Measurements from ENCODE around the gene TMEM117. TPM values are rescaled to one million over a fixed set of nuclear protein-coding genes. Genes with fewer than 3 reads are reported as not detected.

Gene TMEM117
- total and polyA plus RNA-seq, 4 donors: 1.6 to 10.6 (median 5.1) TPM

DNA sequence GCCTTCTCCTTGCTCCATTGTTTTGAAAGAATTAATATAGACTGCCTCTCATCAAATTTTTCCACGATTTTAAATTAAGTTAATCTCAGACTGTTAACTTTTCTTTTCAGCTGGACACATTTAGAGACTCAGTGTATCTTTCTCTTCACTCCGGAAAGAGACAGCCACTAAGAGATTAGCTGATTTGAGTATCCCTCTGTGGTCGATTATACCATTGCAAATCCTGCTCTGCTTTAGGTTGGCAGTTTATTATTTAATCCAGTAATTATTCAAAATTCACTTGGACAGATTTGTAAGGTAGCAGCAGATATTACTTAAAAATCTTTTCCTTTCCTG lies 29.2 kb upstream of the TMEM117 start:
- Histone ChIP-seq H3K27me3 (ENCODE audit: control insufficient read depth in 1 of 2, insufficient read depth in 2 of 2, low read length in 1 of 2) (no peaks in the 10 kb centered on the region), H3K9me3 (ENCODE audit: control insufficient read depth, low read length) (no peaks in the 10 kb centered on the region), H3K36me3 (ENCODE audit: control insufficient read depth in 1 of 2, insufficient read depth in 2 of 2, low read length in 1 of 2) (no peaks in the 10 kb centered on the region), H3K4me1 (ENCODE audit: control insufficient read depth in 1 of 2, insufficient read depth in 2 of 2, low read length in 2 of 2) (no peaks in the 10 kb centered on the region), H3K4me3 (ENCODE audit: low read length in 2 of 2) (peak overlapping the region; percentile 84 to 89), H3K27ac (ENCODE audit: low read depth in 1 of 2, low read length in 2 of 2) (peak overlapping the region in 1 of 2 donors; percentile 12)
- no peak for ATAC-seq (ENCODE audit: low FRiP score)
- no peak for DNase-seq
- 2 to 3% methylated on average over 3 of the region's 3 CpGs for WGBS, 2 donors
- intact Hi-C loops (cut with DNase I): loop anchor here (1.0 to 10.0 kb wide), 3 partner anchors 30 to 78 kb away; partner anchors contain the start of gene TMEM117 (in 1 of the 2)

DNA sequence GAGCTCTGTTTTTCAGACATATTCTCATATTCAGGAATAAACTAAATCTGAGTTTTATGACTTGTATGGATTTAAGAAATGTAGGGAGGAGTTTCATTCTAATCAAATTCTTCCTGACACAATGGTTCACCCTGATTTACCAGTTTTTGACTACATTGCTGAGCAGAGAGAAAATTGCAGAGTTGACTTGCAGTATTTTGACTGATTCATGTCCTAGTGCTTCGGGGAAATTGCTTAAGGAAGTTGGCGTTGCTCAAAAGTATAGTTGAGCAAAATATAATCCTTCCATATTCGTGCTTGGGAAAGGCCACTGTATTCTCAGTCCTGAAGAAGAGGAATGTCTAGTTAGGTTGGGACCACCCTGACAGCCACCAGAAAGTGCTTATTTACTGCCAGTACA lies 28.5 kb upstream of the TMEM117 start:
- DNase-seq: no peak
- 70 to 73% methylated on average over 3 of the region's 3 CpGs for WGBS, 2 donors
- H3K4me1 ChIP-seq (ENCODE audit: control insufficient read depth in 1 of 2, insufficient read depth in 2 of 2, low read length in 2 of 2): no peaks in the 10 kb centered on the region
- no peaks in the 10 kb centered on the region for H3K27me3 ChIP-seq (ENCODE audit: control insufficient read depth in 1 of 2, insufficient read depth in 2 of 2, low read length in 1 of 2)
- ATAC-seq (ENCODE audit: low FRiP score): no peak
- no peak overlapping the region for H3K27ac ChIP-seq (ENCODE audit: low read depth in 1 of 2, low read length in 2 of 2)
- no peak overlapping the region for H3K4me3 ChIP-seq (ENCODE audit: low read length in 2 of 2)
- H3K36me3 ChIP-seq (ENCODE audit: control insufficient read depth in 1 of 2, insufficient read depth in 2 of 2, low read length in 1 of 2): no peaks in the 10 kb centered on the region
- intact Hi-C loops (cut with DNase I): loop anchor here in 1 of 2 donors (5.0 to 10.0 kb wide), 2 partner anchors 45 to 77 kb away; no protein-coding TSS in a partner anchor
- H3K9me3 ChIP-seq (ENCODE audit: control insufficient read depth, low read length): no peaks in the 10 kb centered on the region

DNA sequence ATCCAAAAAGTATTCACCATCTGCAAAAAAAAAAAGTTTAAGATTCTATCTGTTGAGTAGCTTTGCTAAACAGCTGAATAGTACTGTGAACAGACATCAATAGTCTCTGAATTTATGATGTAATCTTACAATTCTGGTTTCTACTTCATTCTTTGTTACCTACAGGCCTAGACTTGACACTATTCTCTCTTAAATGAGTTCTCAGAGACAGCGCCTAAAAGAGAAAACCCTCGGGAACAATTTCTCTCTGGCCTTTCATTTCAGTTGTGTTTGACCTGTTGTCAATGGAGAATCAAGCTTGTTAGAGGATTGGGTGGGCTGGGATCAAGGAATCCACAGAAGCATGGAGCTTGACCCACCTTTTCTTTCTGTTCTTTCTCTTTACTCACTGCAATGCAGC lies 23.8 kb upstream of the TMEM117 start:
- no peak overlapping the region for H3K4me3 ChIP-seq (ENCODE audit: low read length in 2 of 2)
- H3K36me3 ChIP-seq (ENCODE audit: control insufficient read depth in 1 of 2, insufficient read depth in 2 of 2, low read length in 1 of 2): no peaks in the 10 kb centered on the region
- DNase-seq: no peak
- peaks cover 0 to 3% of the 10 kb centered on the region in 2 donors for H3K27me3 ChIP-seq (ENCODE audit: control insufficient read depth in 1 of 2, insufficient read depth in 2 of 2, low read length in 1 of 2)
- ATAC-seq (ENCODE audit: low FRiP score): no peak
- H3K4me1 ChIP-seq (ENCODE audit: control insufficient read depth in 1 of 2, insufficient read depth in 2 of 2, low read length in 2 of 2): no peaks in the 10 kb centered on the region
- no peaks in the 10 kb centered on the region for H3K9me3 ChIP-seq (ENCODE audit: control insufficient read depth, low read length)
- intact Hi-C loops (cut with DNase I): no loop called here
- no peak overlapping the region for H3K27ac ChIP-seq (ENCODE audit: low read depth in 1 of 2, low read length in 2 of 2)
- 86 to 88% methylated on average over 2 of the region's 2 CpGs for WGBS, 2 donors

DNA sequence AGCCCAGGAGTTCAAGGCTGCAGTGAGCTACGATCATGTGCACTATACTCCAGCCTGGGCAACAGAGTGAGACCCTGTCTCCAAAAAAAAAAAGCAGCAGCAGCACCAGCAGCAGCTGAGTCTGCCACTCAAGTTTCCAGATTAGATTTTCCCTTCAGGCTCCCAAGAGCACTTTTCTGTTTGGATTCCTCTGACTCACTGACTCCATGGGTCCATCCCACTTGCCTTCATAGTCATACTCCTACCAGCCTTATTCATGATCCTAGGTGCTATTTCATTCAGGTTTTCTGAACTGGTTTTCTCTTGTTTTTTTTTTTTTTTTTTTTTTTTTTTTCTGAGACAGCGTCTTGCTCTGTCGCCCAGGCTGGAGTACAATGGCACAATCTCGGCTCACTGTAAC lies 23.0 kb upstream of the TMEM117 start:
- no peak for DNase-seq
- no peaks in the 10 kb centered on the region for H3K4me1 ChIP-seq (ENCODE audit: control insufficient read depth in 1 of 2, insufficient read depth in 2 of 2, low read length in 2 of 2)
- no peaks in the 10 kb centered on the region for H3K36me3 ChIP-seq (ENCODE audit: control insufficient read depth in 1 of 2, insufficient read depth in 2 of 2, low read length in 1 of 2)
- no peak overlapping the region for H3K27ac ChIP-seq (ENCODE audit: low read depth in 1 of 2, low read length in 2 of 2)
- 92 to 94% methylated on average over 4 of the region's 4 CpGs for WGBS, 2 donors
- intact Hi-C loops (cut with DNase I): no loop called here
- H3K9me3 ChIP-seq (ENCODE audit: control insufficient read depth, low read length): no peaks in the 10 kb centered on the region
- peaks cover 0 to 3% of the 10 kb centered on the region in 2 donors for H3K27me3 ChIP-seq (ENCODE audit: control insufficient read depth in 1 of 2, insufficient read depth in 2 of 2, low read length in 1 of 2)
- no peak for ATAC-seq (ENCODE audit: low FRiP score)
- H3K4me3 ChIP-seq (ENCODE audit: low read length in 2 of 2): no peak overlapping the region

DNA sequence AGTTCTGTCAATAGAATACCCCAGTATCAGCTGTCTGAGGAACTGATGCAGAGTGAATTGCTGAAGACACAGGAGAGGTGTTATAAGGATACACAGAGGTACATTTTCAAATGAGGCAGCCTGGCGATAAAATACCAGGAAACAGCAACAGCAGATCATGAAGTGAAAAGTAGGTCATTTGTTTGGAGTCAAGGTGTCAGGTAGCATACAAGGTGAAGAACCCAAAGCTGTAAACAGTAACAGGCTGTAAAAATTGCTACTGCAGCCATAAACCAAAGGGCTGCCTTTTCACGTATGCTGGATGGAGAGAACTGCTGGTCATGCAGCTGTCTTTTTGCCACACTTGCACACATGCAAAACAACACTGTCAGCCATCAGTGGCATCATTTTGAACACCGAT lies 20.5 kb upstream of the TMEM117 start:
- 56 to 59% methylated on average over 3 of the region's 3 CpGs for WGBS, 2 donors
- DNase-seq (no peak), ATAC-seq (ENCODE audit: low FRiP score) (no peak)
- Histone ChIP-seq H3K27me3 (ENCODE audit: control insufficient read depth in 1 of 2, insufficient read depth in 2 of 2, low read length in 1 of 2) (peaks cover 0 to 3% of the 10 kb centered on the region in 2 donors), H3K9me3 (ENCODE audit: control insufficient read depth, low read length) (no peaks in the 10 kb centered on the region), H3K4me3 (ENCODE audit: low read length in 2 of 2) (no peak overlapping the region), H3K27ac (ENCODE audit: low read depth in 1 of 2, low read length in 2 of 2) (no peak overlapping the region), H3K4me1 (ENCODE audit: control insufficient read depth in 1 of 2, insufficient read depth in 2 of 2, low read length in 2 of 2) (no peaks in the 10 kb centered on the region), H3K36me3 (ENCODE audit: control insufficient read depth in 1 of 2, insufficient read depth in 2 of 2, low read length in 1 of 2) (no peaks in the 10 kb centered on the region)
- intact Hi-C loops (cut with DNase I): no loop called here

DNA sequence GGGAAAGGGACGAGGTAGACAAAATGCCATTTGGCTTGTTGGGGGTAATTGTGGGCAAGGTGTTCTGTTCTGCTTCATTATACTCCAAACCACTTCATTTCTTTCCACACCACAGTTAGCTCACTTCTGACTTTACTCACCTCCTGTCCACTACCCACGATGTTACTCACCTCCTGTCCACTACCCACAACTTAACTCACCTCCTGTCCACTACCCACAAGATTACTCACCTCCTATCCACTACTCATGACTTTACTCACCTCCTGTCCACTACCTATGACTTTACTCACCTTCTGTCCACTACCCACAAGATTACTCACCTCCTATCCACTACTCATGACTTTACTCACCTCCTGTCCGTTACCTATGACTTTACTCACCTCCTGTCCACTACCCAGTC lies 19.7 kb upstream of the TMEM117 start:
- WGBS, 2 donors: 72 to 73% methylated on average over 3 of the region's 3 CpGs
- intact Hi-C loops (cut with DNase I): no loop called here
- no peaks in the 10 kb centered on the region for H3K36me3 ChIP-seq (ENCODE audit: control insufficient read depth in 1 of 2, insufficient read depth in 2 of 2, low read length in 1 of 2)
- DNase-seq: no peak
- H3K4me1 ChIP-seq (ENCODE audit: control insufficient read depth in 1 of 2, insufficient read depth in 2 of 2, low read length in 2 of 2): no peaks in the 10 kb centered on the region
- no peak overlapping the region for H3K4me3 ChIP-seq (ENCODE audit: low read length in 2 of 2)
- ATAC-seq (ENCODE audit: low FRiP score): no peak
- H3K27me3 ChIP-seq (ENCODE audit: control insufficient read depth in 1 of 2, insufficient read depth in 2 of 2, low read length in 1 of 2): peaks cover 0 to 3% of the 10 kb centered on the region in 2 donors
- H3K27ac ChIP-seq (ENCODE audit: low read depth in 1 of 2, low read length in 2 of 2): no peak overlapping the region
- H3K9me3 ChIP-seq (ENCODE audit: control insufficient read depth, low read length): no peaks in the 10 kb centered on the region

DNA sequence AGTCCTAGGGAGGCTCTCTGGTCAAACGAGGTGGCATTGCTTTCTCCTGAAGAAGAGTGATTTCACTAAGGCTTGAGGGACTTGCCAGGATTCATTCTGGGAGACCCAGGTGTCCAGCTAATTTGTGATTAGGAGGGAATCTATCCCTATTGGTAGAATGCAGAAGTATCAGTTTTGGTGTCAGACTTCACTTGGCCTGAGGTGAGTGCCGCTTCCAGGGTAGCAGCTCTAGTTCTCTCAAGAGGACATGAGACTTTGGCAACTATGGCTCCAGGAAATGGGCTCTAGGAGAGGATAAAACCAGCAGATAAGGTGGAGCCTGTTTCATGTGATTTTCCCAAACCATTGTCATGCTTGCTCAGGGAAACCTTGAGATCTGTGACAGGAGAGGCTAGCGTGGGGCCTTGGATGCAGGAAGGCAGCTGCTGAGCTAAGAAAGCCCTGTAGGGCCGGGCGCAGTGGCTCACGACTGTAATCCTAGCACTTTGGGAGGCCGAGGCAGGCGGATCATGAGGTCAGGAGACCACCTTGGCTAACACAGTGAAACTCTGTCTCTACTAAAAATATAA lies 11.6 kb upstream of the TMEM117 start:
- Histone ChIP-seq H3K36me3 (ENCODE audit: control insufficient read depth in 1 of 2, insufficient read depth in 2 of 2, low read length in 1 of 2) (no peaks in the 10 kb centered on the region), H3K9me3 (ENCODE audit: control insufficient read depth, low read length) (no peaks in the 10 kb centered on the region), H3K27ac (ENCODE audit: low read depth in 1 of 2, low read length in 2 of 2) (no peak overlapping the region), H3K27me3 (ENCODE audit: control insufficient read depth in 1 of 2, insufficient read depth in 2 of 2, low read length in 1 of 2) (no peaks in the 10 kb centered on the region), H3K4me1 (ENCODE audit: control insufficient read depth in 1 of 2, insufficient read depth in 2 of 2, low read length in 2 of 2) (no peaks in the 10 kb centered on the region), H3K4me3 (ENCODE audit: low read length in 2 of 2) (no peak overlapping the region)
- intact Hi-C loops (cut with DNase I): no loop called here
- no peak for ATAC-seq (ENCODE audit: low FRiP score)
- 90 to 91% methylated on average over 8 of the region's 8 CpGs for WGBS, 2 donors
- DNase-seq: no peak

DNA sequence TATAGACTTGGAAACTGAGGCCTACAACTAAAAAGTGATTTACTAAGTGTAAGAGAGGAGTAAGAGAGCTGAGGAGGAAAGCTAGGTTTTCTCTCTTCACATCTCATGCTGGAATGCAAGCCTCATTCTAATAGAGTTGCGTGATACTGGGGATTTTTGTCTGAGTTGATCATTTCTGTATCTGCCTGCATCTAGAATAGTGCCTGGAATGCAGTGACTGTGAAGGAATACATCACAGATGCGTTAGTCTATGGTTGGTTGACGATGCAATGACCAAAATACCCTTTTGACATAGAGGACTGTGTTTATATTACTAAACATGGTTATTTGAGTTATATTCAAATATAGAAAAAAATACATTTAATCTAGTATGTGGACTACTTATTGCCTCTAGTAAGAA lies 9.2 kb upstream of the TMEM117 start:
- Histone ChIP-seq H3K4me3 (ENCODE audit: low read length in 2 of 2) (no peak overlapping the region), H3K27ac (ENCODE audit: low read depth in 1 of 2, low read length in 2 of 2) (no peak overlapping the region), H3K27me3 (ENCODE audit: control insufficient read depth in 1 of 2, insufficient read depth in 2 of 2, low read length in 1 of 2) (no peaks in the 10 kb centered on the region), H3K9me3 (ENCODE audit: control insufficient read depth, low read length) (no peaks in the 10 kb centered on the region), H3K36me3 (ENCODE audit: control insufficient read depth in 1 of 2, insufficient read depth in 2 of 2, low read length in 1 of 2) (no peaks in the 10 kb centered on the region), H3K4me1 (ENCODE audit: control insufficient read depth in 1 of 2, insufficient read depth in 2 of 2, low read length in 2 of 2) (no peaks in the 10 kb centered on the region)
- intact Hi-C loops (cut with DNase I): no loop called here
- no peak for ATAC-seq (ENCODE audit: low FRiP score)
- 77 to 80% methylated on average over 3 of the region's 3 CpGs for WGBS, 2 donors
- no peak for DNase-seq

DNA sequence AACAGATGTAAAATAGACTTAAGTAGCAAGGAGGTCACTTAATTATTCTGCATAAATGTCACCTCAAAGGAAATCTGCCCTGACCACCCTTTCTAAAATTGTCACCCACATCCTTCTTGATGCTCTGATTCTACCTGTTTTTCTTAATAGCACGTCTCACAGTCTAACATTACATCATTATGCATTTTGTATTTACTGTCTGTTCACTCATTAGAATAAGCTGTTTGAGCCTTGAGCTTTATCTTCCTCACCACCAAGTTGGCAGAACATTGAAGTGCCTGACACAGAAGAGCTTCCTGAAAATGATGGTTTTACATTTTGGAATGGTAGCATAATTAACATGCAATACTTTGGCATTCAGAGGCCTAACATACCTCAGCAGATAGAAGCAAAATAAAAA lies 8.8 kb upstream of the TMEM117 start:
- no peaks in the 10 kb centered on the region for H3K9me3 ChIP-seq (ENCODE audit: control insufficient read depth, low read length)
- 90% methylated on average over 1 of the region's 1 CpG for WGBS, 2 donors
- no peak for DNase-seq
- no peaks in the 10 kb centered on the region for H3K4me1 ChIP-seq (ENCODE audit: control insufficient read depth in 1 of 2, insufficient read depth in 2 of 2, low read length in 2 of 2)
- H3K27ac ChIP-seq (ENCODE audit: low read depth in 1 of 2, low read length in 2 of 2): no peak overlapping the region
- intact Hi-C loops (cut with DNase I): no loop called here
- no peak for ATAC-seq (ENCODE audit: low FRiP score)
- H3K36me3 ChIP-seq (ENCODE audit: control insufficient read depth in 1 of 2, insufficient read depth in 2 of 2, low read length in 1 of 2): no peaks in the 10 kb centered on the region
- H3K4me3 ChIP-seq (ENCODE audit: low read length in 2 of 2): no peak overlapping the region
- H3K27me3 ChIP-seq (ENCODE audit: control insufficient read depth in 1 of 2, insufficient read depth in 2 of 2, low read length in 1 of 2): no peaks in the 10 kb centered on the region

Data from aorta (tissue), 5 donors.